HG03108 (cell line): ENCODE data around the gene OR5B2.
"Not testable (repeated sequence)": the region's sequence is repeated elsewhere in the genome, so short reads cannot be mapped to it uniquely, and the experiment has no call there.

ENCODE experiments used
- ATAC-seq: cut with Tn5 transposase; IDR thresholded peaks from one replicate; pipeline ENCODE4 v1.9.1; 2021; ENCODE audit warnings: moderate library complexity; ENCODE audit not compliant: unreplicated experiment

OR5B2 gene

DNA sequence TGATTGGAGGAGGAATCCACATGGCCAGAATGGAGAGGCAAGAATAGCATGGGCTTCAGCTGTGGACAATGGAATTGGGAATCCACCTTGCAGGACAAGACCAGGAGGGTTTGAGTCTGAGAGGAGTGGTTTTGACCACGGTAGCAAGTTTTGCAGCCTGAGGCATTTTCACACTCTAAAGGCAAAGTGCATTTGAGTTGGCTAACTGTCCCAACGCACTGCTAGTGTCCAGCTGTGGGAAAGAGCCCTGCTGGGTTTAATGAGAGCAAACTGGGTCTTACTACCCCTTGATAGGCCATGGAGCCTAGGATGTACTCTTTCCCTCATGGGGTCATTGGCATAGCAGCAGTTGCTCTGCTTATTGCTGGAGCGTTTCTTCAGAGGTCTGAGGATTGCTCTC lies at the start of gene OR5B2:
OR5B2 (minus strand) TSS at position 101 of the 400 bp plus-strand sequence. CDS start 4,860 bp downstream, outside the sequence.
- ATAC-seq = no peak

DNA sequence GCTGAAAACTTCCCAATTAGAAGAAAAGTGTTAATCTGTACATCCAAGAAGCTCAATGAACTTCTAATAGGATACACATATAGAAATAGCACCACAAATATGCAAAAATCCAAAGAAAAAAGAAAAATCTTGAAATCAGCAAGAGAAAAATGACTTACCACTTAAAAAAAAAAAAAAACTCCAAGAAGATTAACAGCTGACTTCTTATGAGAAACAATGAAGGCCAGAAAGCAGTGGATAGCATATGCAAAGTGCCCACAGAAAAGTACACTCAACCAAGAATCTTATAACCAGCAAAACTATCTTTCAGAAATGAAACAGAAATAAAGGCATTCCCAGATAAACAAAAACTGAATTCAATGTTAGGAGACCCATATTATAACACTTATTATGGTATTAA lies 44.0 kb upstream of the OR5B2 start:
- no peak for ATAC-seq

DNA sequence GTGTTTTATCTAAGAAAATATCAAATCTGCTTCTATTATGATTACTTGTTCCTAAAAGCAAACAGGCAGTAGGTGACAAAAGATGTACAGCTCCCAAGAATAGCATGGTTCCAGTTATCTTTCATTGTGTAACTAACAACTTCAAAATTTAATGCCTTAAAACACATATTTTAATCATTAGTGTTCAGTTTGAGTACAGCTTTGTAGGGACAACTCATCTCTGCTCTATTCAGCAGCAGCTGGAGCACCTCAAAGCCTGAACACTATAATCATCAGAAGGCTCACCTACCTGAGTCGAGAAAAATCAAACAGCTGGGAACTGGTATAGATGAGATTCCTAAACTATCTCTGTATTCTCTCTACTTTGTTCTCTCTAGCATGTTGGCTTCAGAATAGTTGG lies 38.4 kb upstream of the OR5B2 start:
- ATAC-seq = no peak

DNA sequence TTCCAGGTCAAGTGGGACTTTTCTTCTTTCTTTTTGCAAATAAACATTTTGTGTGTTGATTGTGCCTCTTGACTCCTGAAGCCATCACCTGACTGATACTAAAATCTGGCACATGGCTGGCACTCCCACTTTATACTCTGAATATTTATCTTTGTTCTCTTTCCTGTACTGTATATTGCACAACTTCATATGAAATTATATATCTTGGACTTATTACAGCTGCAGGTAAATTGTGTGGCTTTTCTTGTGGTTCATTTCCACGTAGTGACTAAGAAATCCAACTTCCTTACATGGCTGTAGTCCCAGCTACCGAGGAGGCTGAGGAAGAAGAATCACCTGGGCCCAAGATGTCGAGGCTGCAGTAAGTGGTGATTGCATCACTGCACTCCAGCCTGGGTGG lies 37.8 kb upstream of the OR5B2 start:
- no peak for ATAC-seq

DNA sequence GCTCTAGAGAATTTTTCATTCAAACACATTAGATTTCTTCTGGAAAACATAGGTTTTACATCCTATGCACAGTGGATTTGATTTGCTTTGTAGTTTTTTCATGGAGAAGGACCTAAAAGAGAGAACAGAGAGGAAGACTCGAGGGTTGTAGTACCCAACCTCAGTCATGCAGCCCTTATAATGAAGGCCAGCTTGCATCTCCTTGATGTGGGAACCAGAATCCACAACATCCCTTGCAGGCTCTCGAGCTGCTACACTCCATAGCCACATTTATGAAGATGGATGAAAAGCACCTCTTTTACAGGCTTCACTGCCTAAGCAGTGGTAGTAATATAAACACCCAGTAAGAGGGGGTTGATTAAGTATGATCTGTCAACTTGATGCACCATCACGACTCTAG lies 23.7 kb upstream of the OR5B2 start:
- no peak for ATAC-seq

DNA sequence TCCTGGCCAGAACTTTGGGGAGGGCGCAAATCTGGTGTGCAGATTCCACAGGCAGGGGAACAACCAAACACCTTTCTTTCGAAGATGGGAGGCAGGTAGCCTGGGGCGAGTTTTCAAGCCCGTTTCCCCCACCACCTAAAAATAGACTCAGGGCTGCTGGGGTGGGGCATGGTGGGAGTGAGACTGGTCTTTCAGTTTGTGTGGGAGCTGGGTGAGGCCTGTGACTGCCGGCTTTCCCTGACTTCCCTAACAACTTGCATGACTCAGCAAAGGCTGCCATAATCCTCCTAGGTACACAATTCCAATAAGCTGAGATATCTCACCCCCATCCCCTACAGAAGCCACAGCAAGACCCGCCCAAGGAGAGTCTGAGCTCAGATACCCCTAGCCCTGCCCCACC lies 18.4 kb upstream of the OR5B2 start:
- ATAC-seq = no peak

DNA sequence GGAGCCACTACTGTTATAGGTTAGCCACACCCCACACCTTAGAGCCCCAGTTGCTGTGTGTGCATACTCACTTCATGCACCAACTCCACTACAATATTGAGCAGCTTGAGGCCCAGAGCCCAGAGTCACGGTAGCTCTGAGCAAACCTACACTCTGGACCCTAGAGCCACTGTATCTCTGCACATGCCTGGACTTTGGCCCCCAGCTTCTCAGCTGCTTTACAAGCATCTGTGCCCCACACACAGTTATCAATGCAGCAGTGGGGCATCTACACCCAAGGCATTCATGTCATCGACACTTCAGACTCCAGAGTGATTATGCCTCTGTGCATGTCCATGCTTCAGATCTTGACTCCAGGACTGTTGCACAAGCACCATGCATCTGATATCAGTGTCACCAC lies 16.4 kb upstream of the OR5B2 start:
- ATAC-seq = no peak

DNA sequence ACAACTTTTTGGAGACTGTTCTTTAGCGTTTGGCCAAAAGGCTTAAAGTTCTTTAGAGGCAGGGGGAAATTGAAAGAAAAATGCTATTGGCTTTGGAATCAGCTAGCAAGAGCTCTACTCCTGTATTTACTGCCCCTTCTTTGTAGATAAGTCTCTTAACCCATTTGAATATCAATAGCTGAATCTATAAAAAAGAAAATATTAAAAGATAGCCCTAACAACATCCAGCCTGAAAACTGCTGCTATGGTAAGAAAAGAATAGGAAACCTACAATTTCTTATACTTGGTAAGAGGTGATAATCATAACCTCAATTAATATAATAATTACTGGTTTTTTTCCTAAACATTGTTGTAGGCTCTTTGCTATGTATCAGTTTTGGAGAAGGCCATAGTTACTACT lies 14.2 kb upstream of the OR5B2 start, which contains the start of gene OR5B12:
OR5B12 (minus strand) TSS at position 101 of the 400 bp plus-strand sequence. CDS start 2,085 bp downstream, outside the sequence.
- ATAC-seq = no peak

DNA sequence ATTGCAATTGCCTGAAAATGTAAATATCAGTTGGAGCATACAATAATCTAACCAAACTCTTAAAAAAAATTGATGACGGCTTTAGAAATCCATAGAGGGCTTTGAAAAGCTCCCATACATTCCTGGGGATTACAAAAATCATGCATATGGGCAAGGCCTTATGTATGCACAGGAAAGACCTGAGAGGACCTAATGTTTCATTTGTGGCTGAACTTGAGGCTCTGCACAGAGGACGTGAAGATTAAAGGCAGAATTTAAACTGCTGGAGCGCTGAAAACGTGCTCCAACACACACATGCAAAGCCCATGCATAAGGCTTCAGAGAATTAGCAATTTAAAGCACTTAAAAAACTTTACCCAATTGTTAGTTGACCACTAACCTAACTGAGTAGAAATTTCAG lies 10.6 kb upstream of the OR5B2 start:
- ATAC-seq = no peak

DNA sequence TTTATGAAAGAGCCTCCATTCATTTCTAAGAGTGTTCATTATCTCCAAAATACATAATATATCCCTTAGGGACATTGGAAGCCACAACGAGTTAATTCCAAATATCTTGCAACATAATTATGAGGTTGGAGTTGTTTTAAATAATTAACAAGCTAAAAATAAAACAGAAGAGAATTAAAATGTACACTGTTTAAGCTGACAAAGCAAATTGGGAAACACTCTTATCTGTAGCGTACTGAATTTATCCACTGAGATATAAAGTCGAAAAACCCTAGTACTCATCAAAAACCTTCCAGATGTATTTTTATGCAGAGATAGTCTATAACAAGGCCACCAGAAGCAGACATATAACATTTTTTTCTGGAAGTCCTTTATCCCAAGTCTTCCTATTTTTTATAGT lies 6.3 kb upstream of the OR5B2 start:
- no peak for ATAC-seq

DNA sequence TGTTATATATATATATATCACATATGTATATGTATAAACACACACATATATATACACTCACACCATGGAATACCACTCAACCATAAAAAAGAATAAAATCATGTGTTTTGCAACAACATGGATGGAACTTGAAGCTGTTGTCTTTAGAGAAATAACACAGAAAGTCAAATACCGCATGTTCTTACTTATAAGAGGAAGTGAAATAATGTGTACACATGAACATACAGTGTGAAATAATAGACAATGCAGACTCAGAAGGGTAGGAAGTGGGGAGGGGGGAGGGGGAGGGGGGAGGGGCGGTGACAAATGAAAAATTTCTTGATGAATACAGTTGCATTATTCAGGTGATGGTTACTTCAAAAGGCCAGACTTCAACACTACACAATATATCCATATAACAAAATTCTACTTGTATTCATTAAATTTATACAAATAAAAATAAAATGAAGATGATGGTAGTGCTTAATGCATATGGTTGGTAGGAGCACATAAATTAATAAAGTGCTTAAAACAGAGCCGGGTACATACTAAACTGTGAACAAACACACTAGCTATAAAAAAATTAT lies 5.8 kb upstream of the OR5B2 start:
- no peak for ATAC-seq

DNA sequence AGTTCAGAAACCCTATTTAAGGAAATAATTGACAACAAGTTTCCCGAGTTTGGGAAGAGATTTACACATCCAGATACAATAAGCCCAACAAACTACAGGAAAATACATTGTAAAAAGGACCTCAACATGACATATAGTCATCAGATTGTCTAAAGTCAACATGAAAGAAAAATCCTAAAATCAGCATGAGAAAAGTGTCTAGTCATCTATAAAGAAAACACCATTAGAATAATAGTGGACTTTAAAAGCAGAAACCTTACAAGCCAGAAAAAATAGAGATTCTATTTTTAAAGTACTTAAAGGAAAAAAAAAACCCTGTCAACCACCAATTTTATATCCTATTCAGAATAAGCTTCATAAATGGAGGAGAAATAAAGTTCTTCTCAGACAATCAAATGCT lies 1.4 kb upstream of the OR5B2 start:
- no peak for ATAC-seq

DNA sequence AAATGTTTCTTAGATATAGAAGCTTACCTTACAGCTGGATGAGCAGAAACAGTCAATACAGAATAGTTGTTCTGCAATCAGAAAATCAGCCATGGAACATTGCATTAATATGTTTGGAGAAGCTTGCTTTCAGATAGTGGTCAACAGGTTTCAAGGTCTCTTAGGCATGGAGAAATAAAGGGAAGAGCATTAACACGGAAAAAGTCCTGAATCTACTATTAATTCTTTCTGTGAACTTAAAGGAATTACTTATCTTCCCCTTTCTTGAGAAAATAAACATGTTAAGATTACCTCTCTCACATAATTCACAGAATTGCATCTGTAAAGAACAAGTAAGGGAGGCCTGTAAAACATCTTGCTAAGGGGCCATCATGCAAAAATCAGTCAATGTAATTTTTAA lies 21.1 kb downstream of the OR5B2 start, which contains the start of gene OR5B3:
OR5B3 (minus strand) TSS at position 101 of the 400 bp plus-strand sequence. CDS start 3,465 bp downstream, outside the sequence.
- no peak for ATAC-seq

DNA sequence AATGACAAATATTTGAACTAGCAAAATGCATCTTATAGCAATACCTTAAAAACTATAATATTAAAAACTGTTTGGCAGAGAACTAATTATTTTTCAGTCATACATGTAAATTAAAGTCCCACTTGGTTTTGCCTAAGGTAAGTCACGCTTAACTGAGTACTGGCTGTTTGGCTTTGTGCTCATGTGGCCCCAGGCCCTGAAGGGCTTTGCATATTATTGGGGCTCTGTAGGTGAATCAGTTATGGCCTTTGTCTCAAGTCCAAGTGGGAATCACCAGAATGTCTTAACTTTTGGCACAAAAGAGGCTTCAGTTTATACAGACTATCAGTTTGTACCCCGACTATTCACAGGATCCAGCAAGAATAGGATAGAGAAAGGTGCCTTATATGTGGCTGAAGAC lies 28.3 kb downstream of the OR5B2 start:
- ATAC-seq = not testable (repeated sequence)

DNA sequence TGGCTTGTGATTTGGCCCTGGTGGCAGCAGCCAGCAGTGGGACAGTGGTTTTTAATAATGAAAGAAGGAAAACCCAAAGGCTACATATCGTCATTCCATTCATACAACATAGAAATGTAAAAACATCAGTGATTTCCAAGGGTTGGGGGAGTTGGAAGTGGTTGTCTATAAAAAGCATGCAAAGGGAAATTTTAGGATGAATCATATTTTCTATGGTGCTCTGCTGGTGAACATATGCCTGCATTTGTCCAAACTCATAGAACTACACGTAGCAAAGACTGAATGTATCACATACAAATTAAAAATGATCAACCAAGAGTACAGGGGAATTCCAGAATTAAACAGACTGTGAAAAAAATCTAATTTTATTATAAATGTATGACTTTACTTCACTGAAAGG lies 32.3 kb downstream of the OR5B2 start:
- ATAC-seq = no peak

DNA sequence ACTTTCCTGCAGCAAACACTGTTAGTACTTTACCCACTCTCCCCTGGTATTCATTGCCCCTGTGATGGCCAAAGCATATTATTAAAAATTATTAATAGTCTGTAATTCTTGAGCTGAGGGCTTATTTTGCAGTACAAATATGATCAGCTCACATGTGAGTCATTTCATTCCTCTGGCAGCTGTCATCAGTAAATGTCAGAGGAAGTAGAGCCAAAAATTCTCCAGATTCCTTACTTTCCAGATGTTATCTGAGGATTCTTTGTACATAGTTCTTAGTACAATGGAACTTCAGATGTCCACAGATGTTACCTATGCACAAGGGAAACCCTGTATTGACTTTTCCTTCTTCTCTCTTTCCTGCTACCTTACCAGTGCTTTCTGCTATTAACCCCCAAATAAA lies 33.7 kb downstream of the OR5B2 start:
- ATAC-seq = no peak

DNA sequence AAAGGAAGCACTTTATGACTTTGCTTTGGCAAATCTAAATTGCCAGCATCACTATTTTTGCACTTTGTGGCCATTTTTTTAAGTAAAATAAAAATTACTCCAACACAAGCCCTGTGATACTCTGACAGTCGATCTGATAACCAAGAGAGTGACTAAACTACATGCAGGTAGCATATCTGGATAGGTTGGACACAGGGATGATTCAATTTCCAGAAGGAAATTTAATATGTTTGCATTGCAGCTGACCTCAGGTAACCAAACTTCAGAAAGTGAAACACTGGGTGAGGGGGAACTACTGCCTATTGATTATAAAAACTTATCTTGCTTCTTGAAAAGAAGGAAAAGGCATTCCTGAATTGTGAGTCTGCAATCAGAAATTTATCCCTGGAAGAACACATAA lies 35.2 kb downstream of the OR5B2 start:
- no peak for ATAC-seq

DNA sequence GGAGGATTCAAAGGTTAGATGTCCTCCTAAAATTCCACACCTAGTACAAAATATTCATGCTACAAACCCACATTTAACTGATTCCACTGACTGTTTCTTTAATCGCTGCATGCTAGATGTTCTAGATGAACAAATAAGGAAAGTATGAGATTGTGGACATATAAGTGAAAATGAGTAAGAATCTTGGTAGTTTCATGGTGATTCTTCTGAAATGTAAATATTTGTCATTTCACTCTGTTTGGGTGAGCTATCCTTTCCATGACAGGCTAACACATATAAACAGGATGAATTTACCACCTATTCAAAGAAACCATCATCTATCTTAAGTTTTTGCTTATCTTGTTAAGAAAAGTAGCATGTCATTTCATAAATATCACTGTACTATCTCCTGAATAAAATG lies 36.0 kb downstream of the OR5B2 start:
- ATAC-seq = no peak

DNA sequence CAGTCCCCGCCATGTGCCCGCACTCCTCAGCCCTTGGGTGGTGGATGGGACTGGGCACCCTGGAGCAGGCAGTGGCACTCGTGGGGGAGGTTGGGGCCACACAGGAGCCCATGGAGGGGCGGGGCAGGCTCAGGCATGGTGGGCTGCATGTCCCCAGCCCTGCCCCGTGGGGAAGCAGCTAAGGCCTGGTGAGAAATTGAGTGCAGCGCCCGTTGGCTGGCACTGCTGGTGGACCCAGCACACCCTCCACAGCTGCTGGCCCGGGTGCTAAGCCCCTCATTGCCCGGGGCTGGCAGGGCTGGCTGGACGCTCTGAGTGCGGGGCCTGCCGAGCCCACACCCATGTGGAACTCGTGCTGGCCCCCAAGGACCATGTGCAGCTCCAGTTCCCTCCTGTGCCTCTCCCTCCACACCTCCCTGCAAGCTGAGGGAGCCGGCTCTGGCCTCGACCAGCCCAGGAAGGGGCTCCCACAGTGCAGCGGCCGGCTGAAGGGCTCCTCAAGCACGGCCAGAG lies 37.3 kb downstream of the OR5B2 start:
- no peak for ATAC-seq
